Endothelial cell of hepatic sinusoid (primary cell): ENCODE data around the gene SH2D4B.

Experiments
- in situ Hi-C: cut with HindIII; loops from 2 replicates; pipeline ENCODE4 v1.10.0; 2017; ENCODE audit warnings: low sequenced_read_pairs

SH2D4B gene

GRCh38 chr10:80617807-80618206 is 80.1 kb downstream of the SH2D4B start:
- in situ Hi-C loops, result no loop called here

- in situ Hi-C loops, result no loop called here
These were observed 81.3 kb downstream of the SH2D4B start for GRCh38 chr10:80619036-80619435.

- in situ Hi-C loops, result no loop called here
These were observed 84.5 kb downstream of the SH2D4B start for GRCh38 chr10:80622153-80622552.

- in situ Hi-C loops, result no loop called here
These were observed 92.6 kb downstream of the SH2D4B start for GRCh38 chr10:80630324-80630723.

- in situ Hi-C loops, result no loop called here
These were observed 95.0 kb downstream of the SH2D4B start for GRCh38 chr10:80632742-80633141.

GRCh38 chr10:80633383-80633860 is 95.7 kb downstream of the SH2D4B start:
- in situ Hi-C loops, result no loop called here

GRCh38 chr10:80633910-80634309 is 96.2 kb downstream of the SH2D4B start:
- in situ Hi-C loops, result no loop called here

- in situ Hi-C loops, result no loop called here
These were observed 105.0 kb downstream of the SH2D4B start for GRCh38 chr10:80642661-80643060.

GRCh38 chr10:80646366-80646765 is 108.7 kb downstream of the SH2D4B start:
- in situ Hi-C loops, result no loop called here

GRCh38 chr10:80647173-80647833 is 109.6 kb downstream of the SH2D4B start:
- in situ Hi-C loops, result no loop called here

GRCh38 chr10:80648106-80648505 is 110.4 kb downstream of the SH2D4B start:
- in situ Hi-C loops, result no loop called here

- in situ Hi-C loops, result no loop called here
These were observed 111.5 kb downstream of the SH2D4B start for GRCh38 chr10:80649183-80649582.

GRCh38 chr10:80655898-80656297 is 118.2 kb downstream of the SH2D4B start:
- in situ Hi-C loops, result no loop called here

GRCh38 chr10:80658068-80658467 is 120.4 kb downstream of the SH2D4B start:
- in situ Hi-C loops, result no loop called here

- in situ Hi-C loops, result no loop called here
These were observed 121.6 kb downstream of the SH2D4B start for GRCh38 chr10:80659289-80659688.

GRCh38 chr10:80660266-80660665 is 122.6 kb downstream of the SH2D4B start:
- in situ Hi-C loops, result no loop called here

GRCh38 chr10:80660736-80661135 is 123.0 kb downstream of the SH2D4B start:
- in situ Hi-C loops, result no loop called here

GRCh38 chr10:80661526-80661925 is 123.8 kb downstream of the SH2D4B start:
- in situ Hi-C loops, result no loop called here

- in situ Hi-C loops, result no loop called here
These were observed 124.9 kb downstream of the SH2D4B start for GRCh38 chr10:80662429-80663261.

- in situ Hi-C loops, result no loop called here
These were observed 126.5 kb downstream of the SH2D4B start for GRCh38 chr10:80664071-80664680.

GRCh38 chr10:80669485-80669884 is 131.8 kb downstream of the SH2D4B start:
- in situ Hi-C loops, result no loop called here

- in situ Hi-C loops, result loop anchor here (5.0 kb wide), 1 partner anchor 42 kb away; no protein-coding TSS in a partner anchor
These were observed 133.1 kb downstream of the SH2D4B start for GRCh38 chr10:80670774-80671173.
